NOMO-1 (cell line): ENCODE data around the gene DTX2.
"Not testable (repeated sequence)": the region's sequence is repeated elsewhere in the genome, so short reads cannot be mapped to it uniquely, and the experiment has no call there.

Experiments used
- DNase-seq, 2 experiments: peaks; one replicate each; lab custom pipeline; 2025; ENCODE audit not compliant: unreplicated experiment in 2 of 2; lab: John Stamatoyannopoulos, UW

DTX2 gene

DNA sequence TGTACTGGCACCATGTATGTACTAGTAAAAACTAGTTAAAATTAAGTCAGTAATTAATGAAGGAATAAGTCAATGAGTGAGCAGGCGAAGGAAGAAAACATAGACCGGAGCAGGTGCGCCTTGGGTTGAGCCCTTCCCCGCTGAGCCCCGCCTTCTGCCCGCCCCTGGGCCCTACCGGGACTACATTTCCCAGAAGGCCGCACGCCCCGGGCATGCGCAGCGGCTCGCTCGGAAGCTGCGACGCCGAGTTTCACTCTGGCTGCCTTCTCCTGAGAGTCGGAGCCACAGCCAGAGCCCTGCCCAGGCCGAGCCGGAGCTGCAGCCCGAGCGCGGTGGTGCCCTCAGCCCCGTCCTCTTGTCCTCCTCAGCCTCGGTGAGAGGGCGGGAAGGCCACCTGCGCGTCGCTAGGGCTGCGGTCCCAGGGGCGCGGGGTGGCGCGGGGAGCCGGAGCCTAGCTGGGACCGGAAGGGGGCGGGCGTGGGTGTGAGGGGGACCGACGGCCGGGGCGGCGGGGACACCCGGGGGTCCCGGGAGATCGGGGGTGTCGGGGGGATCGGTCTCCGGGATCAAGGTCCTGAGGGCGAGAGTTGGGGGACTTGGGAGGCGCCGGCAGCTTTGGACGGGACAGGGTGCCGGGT, at the start of gene DTX2:
Gene DTX2, plus strand, starts transcription at position 246 of the 638 bp plus-strand sequence. CDS start 18,801 bp downstream, outside the sequence.
- not testable (repeated sequence) for DNase-seq

DNA sequence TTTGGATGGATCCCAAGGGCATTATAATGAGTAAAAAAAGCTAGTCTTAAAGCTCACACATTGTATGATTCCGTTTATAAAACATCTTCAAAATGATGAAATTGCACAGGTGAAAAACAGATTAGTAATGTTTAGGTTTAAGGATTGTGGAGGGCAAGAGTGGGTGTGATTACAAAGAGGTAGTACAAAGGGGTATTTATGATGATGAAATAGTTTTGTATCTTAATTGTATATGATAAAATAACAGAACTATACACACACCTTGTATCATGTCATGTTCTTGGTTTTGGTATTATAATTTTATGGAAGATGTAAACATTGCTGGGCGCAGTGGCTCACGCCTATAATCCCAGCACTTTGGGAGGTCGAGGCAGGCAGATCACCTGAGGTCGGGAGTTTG, 49.3 kb upstream of the DTX2 start:
- DNase-seq, result peak in 1 of 2 experiments; percentile 29

DNA sequence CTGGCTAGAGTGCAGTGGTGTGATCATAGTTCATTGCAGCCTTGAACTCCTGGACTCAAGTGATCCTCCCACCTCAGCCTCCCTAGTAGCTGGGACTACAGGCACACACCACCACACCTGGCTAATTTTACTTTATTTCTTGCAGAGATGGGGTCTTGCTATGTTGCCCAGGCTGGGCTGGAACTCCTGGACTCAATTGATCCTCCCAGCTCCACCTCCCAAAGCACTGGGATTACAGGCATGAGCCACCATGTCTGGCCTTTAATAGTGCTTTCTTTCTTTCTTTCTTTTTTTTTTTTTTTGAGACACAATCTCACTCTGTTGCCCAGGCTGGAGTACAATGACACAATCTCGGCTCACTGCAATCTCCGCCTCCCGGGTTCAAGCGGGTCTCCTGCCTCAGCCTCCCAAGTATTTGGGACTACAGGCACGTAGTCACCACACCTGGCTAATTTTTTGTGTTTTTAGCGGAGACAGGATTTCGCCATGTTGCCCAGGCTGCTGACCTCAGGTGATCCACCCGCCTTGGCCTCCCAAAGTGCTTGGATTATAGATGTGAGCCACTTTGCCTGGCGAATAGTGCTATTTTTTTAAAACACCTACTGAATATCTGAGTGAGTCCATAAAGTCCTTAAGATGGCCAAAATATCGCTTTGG, 43.7 kb upstream of the DTX2 start:
- not testable (repeated sequence) for DNase-seq

DNA sequence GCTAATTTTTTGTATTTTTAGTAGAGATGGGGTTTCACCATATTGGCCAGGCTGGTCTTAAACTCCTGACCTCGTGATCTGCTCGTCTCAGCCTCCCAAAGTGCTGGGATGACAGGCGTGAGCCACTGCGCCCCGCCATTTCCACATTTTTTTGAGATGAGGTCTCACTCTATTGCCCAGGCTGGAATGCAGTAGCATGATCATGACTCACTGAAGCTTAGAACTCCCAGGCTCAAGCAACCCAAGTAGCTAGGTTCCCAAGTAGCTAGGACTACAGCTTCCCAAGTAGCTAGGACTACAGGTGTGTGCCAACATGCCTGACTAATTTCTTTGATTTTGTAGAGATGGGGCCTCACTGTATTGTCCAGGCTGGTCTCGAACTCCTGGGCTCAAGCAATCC, 40.4 kb upstream of the DTX2 start:
- not testable (repeated sequence) for DNase-seq

DNA sequence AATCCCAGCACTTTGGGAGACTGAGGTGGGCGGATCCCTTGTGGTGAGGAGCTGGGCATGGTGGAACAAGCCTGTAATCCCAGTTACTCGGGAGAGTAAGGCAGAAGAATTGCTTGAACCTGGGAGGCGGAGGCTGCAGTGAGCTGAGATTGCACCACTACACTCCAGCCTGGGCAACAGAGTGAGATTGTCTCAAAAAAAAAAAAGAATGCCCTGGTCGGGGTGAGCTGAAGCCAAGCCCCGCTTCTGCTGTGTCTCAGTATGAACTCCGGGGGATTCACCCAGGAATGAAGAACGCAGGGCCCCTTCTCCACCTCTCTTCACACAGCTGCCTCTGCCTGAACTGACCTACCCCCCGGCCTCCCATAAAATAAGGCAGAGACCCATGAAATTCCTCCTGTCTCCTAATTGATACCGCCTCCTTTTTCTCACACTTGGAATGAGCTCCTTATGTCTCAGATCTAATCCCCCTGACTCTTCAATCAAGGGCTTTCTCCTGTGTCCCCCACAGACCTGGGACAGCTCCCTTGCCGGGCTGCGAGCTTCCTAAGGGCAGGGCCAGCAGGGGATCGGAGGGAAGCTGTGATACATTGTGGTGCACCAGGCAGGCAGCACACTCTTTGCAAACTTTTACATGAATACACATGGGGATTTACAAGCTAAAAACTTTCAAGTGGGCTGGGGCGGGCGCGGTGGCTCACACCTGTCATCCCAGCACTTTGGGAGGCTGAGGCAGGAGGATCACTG, 37.7 kb upstream of the DTX2 start:
- no peak for DNase-seq

DNA sequence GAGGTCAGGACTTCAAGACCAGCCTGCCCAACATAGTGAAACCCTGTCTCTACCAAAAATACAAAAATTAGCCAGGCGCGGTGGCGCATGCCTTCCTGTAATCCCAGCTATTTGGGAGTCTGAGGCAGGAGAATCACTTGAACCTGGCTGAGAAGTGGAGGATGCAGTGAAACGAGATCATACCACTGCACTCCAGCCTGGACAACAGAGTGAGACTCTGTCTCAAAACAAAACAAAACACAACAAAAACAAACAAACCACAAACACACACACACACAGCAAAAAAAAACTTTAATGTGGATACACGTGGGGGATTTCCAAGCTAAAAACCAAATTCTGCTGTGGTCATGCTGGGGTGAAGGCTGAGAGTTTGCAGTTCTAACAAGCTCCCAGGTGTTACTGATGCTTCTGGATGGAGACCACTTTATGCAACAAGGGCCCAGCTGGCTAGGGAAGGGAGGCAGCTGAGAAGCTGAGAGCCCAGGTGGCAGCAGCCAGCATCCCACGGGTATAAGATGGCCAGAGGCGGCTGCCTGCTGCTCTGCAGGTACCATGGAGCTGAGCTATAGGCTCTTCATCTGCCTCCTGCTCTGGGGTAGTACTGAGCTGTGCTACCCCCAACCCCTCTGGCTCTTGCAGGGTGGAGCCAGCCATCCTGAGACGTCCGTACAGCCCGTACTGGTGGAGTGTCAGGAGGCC, 36.9 kb upstream of the DTX2 start, which contains the start of gene ZP3:
Gene ZP3, plus strand, starts transcription at position 538 of the 699 bp plus-strand sequence. Its CDS starts 15 bp downstream, at position 553.
- no peak for DNase-seq

DNA sequence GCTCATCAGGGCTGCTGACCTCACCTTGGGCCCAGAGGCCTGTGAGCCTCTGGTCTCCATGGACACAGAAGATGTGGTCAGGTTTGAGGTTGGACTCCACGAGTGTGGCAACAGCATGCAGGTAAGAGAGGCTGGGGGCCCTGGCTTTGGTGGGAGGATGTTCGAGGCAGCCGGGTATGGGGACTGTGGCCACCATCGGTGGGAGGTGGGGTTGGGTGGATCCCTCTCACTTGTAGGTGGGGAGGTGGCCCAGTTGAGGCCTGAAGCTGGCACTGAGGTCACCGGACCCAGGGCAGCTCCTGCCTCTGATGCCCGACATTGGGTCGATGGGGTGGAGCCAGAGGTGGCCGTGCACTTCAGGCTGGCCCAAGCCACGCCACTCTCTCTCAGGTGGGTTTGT, 36.4 kb upstream of the DTX2 start:
- DNase-seq, result no peak

DNA sequence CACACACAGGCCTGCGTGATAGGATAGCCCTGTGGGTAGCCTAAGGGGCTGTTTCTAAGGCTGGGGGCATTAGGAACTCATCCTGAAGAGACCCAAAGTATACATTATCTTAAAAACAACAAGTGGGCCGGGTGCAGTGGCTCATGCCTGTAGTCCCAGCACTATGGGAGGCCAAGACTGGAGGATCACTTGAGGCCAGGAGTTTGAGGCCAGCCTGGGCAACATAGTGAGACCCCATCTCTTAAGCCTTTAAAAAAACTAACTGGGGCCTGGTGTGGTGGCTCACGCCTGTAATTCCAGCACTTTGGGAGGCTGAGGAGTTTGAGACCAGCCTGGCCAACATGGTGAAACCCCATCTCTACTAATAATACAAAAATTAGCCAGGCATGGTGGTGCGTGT, 36.0 kb upstream of the DTX2 start:
- DNase-seq, result not testable (repeated sequence)

DNA sequence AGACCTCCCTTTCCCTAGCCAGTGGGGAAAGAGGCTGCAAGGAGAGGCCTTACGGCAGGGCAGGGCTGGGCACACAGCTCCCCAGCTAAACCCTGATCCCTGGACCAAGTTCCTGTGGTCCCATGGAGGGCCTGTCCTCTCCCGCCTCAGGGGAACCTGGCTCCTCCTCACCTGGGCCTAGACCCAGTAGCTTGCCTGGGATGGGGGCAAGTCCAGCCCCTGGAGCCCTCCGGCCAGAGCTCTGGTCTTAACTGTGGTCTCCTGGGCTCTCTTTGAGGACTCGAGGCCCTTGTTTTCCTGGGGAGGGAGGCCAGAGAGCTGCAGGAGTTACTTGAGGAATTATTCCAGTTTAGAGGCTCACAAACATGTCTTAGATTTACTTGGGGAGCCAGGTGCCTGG, 35.3 kb upstream of the DTX2 start:
- no peak for DNase-seq

DNA sequence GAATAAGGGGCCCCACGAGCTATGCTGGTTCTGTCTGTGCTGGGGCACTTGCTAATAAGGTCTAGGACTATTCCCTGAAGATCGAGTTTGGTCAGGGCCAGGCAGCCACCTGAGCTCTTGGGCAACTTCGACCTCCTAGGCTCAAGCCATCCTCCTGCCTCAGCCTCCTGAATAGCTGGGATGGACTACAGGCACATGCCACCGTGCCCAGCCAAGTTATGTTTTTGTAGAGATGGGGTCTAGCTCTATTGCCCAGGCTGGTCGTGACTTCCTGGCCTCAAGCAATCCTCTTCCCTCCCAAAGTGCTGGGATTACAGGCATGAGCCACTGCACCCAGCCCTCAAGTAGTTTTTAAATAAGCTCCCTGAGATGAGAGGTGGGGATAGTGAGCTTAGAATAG, 33.9 kb upstream of the DTX2 start:
- no peak for DNase-seq

DNA sequence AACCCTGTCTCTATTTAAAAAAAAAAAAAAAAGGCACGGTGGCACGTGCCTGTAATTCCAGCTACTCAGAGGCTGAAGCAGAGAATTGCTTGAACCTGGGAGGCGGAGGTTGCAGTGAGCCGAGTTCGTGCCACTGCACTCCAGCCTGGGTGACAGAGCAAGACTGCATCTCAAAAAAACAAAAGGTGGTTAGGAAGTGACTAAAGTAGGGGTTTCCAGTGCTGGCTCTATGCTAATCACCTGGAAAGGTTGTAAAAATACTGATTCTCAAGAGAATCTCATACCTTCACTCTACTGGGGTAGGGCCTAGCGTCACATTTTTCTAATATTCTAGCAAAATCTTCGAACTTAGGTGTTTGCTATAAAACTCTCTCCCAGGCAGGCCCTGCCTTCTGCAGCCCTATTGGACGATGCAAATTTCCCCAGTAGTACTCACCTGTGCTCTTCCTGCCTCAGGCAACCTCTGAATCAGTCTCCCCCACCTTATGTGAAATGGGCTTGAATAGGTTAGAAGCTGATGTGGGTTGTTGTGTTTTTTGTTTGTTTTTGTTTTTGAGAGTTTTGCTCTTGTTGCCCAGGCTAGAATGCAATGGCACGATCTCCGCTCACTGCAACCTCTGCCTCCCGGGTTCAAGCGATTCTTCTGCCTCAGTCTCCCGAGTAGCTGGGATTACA, 33.2 kb upstream of the DTX2 start:
- no peak for DNase-seq

DNA sequence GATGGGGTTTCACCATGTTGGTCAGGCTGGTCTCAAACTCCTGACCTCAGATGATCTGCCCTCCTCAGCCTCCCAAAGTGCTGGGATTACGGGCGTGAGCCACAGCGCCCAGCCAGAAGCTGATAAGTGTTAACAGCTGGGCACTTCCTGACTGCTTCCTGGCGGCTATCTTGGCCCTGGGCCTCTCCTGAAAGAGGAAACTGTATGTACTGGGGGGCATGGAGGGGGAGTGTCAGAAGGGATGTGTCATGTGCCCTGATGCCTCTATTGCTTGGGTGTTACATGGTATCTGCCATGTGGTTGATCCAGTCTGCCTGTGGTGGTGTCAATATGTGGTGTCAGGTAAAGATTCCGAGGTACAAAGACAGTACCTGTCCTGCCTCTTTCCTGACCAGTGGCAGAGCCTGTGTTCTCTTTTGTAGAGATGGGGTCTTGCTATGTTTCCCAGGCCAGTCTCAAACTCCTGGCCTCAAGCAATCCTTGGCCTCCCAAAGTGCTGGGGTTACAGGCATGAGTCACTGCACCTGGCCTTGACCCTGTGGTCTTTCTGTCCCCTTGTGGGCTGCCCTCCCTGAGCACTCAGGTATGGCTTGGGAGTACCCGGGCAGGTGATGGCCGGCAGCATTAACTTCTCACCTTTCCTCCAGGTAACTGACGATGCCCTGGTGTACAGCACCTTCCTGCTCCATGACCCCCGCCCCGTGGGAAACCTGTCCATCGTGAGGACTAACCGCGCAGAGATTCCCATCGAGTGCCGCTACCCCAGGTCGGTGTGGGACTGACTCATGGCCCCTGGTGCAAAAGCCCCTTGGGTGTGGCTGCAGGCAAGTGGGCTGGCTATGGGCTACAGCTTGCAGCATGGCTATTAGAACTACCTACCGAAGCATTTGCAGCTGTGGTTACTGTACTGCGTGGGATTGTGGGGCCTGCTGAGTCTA, 32.4 kb upstream of the DTX2 start:
- DNase-seq, result peak; percentile 85 to 94

DNA sequence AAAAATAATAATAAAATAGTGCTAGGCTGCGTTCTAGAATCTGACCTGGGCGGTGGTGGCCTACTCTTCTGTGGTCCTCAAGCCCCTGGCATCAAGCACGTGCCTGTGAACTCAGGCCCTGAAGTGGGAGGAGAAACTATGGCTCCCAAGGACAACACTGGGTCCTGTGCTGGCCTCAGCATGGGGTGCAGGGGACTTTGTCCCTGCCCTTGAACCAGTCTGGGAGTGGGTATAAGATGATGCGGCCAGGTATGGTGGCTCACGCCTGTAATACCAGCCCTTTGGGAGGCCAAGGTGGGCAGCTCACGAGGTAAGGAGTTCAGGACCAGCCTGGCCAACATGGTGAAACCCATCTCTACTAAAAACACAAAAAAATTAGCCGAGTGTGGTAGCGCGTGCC, 31.3 kb upstream of the DTX2 start:
- no peak for DNase-seq

DNA sequence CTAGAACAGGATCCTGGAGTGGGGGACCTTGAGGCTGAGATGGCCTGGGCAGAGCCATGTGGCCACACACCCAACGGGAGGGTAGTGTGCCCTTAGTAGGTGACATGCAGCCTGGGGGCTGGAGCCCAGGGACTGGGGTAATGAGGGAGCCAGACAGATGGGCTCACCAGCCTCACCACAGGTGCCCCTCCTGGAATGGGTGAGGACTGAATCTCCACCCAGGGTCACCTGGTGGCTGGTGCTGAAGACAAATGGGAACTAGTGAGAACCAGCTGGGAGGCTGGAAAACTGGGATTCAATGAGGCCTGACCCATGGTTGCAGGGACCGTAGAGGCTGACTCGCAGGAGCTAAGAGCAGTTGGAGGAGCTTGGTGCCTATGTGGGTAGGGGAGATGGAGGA, 30.7 kb upstream of the DTX2 start:
- DNase-seq, result no peak

DNA sequence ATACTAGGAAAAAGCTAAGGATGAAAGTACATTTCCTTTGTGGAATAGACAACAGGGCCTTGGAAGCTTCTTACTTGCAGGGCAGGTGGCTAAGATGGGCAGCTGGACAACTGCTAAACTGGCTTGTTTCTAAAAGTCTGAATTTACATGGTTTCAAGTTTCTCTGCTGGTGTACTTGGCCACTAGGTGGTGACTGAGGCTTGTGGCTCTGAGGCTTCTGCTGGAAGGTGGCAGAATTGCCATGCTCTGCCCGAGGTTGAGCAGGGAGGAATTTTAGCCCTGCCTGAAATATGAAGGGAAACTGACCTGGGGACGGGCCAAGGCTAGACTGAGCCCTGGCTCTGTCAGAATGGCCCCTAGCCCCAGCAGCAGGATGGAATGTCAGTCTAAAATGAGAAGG, 23.6 kb upstream of the DTX2 start:
- peak; percentile 92 for DNase-seq

DNA sequence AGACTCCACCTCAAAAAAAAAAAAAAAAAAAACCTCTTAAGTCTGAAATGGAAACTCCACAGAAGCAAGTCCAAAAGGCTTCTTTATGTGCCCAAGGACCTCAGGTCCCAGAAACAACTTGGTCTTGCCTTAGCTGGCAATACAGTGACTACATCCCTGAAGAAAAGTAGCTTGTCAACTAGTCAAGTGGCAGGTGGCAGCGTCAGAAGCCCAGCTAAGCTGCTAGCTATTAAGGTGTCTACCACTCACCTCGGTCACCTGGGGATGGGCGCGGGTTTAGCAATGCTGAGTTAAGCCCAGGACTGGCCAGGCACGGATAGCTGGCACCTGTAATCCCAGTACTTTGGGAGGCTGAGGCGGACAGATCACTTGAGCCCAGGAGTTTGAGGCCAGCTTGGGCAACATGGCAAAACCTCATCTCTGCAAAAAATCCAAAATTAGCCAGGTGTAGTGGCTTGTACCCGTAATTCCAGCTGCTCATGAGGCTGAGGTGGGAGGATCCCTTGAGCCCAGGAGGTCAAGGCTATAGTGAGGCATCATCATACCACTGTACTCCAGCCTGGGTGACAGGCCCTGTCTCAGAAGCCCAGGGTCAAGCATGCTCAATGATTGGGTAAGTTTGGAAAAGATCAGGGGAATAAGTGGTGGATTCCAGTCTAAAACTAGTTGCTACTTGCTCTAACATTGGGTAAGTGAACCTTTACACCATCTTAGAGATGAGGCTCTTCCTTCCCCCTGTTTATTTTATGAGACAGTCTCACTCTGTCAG, 22.2 kb upstream of the DTX2 start:
- DNase-seq, result not testable (repeated sequence)

DNA sequence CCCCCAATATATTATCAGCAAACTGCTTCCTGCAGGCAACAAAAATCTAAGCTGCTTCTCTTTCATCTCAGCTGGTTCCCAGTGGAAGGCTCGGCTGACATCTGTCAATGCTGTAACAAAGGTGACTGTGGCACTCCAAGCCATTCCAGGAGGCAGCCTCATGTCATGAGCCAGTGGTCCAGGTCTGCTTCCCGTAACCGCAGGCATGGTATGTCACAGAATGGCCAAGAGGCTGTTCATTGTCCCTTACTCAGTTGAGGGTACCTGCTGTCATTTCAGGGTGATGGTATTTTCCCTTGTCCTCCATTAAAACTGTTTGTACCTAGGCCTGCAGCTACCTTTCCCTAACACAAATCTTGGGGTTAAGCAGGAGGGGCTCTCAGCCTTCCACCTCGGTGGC, 21.1 kb upstream of the DTX2 start:
- not testable (repeated sequence) for DNase-seq

DNA sequence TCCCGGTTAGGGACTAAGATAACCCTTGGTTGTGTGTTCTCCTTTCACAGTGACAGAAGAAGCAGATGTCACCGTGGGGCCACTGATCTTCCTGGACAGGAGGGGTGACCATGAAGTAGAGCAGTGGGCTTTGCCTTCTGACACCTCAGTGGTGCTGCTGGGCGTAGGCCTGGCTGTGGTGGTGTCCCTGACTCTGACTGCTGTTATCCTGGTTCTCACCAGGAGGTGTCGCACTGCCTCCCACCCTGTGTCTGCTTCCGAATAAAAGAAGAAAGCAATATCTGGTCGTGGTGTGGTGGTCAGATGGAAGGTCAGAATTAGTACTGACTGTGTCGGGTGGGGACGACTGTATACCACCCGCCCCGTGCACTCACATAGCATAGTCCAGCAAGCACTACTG, 19.7 kb upstream of the DTX2 start:
- not testable (repeated sequence) for DNase-seq
